Ishikawa (cell line): ENCODE data around the gene ABCB6.

Experiments
- CEBPB ChIP-seq: IDR thresholded peaks from 2 replicates; pipeline ENCODE4 v1.6.1; 2012
- CREB1 ChIP-seq: IDR thresholded peaks from 2 replicates; pipeline ENCODE4 v1.6.1; 2012; ENCODE audit warnings: low read depth
- EGR1 ChIP-seq: IDR thresholded peaks from 2 replicates; pipeline ENCODE4 v1.6.1; 2012
- EP300 ChIP-seq: IDR thresholded peaks from 2 replicates; pipeline ENCODE4 v1.6.1; 2012; ENCODE audit warnings: borderline replicate concordance
- FOXM1 ChIP-seq: IDR thresholded peaks from 2 replicates; pipeline ENCODE4 v1.6.1; 2012; ENCODE audit warnings: low read depth, borderline replicate concordance
- MAX ChIP-seq: IDR thresholded peaks from 2 replicates; pipeline ENCODE4 v1.6.1; 2012
- NFIC ChIP-seq: IDR thresholded peaks from 2 replicates; pipeline ENCODE4 v1.6.1; 2012
- RAD21 ChIP-seq: IDR thresholded peaks from 2 replicates; pipeline ENCODE4 v1.6.1; 2012; ENCODE audit warnings: low read depth
- REST ChIP-seq: IDR thresholded peaks from 2 replicates; pipeline ENCODE4 v1.6.1; 2012; ENCODE audit warnings: low read depth, mild to moderate bottlenecking
- TAF1 ChIP-seq: IDR thresholded peaks from 2 replicates; pipeline ENCODE4 v1.6.1; 2012; ENCODE audit warnings: low read depth, mild to moderate bottlenecking
- TCF12 ChIP-seq: IDR thresholded peaks from 2 replicates; pipeline ENCODE4 v1.6.1; 2012; ENCODE audit warnings: low read depth
- TEAD4 ChIP-seq: IDR thresholded peaks from 2 replicates; pipeline ENCODE4 v1.6.1; 2012
- USF1 ChIP-seq: IDR thresholded peaks from 2 replicates; pipeline ENCODE4 v1.6.1; 2012
- YY1 ChIP-seq: IDR thresholded peaks from 2 replicates; pipeline ENCODE4 v1.6.1; 2012; ENCODE audit warnings: low read depth
- ZBTB7A ChIP-seq: IDR thresholded peaks from 2 replicates; pipeline ENCODE4 v1.6.1; 2012; ENCODE audit warnings: low read depth

Gene ABCB6

GRCh38 chr2:219165058-219165911, 53.5 kb downstream of the ABCB6 start:
- no peak for TF ChIP-seq USF1
- no peak for TF ChIP-seq TAF1
- no peak for TF ChIP-seq REST
- TF ChIP-seq EGR1 = no peak
- TF ChIP-seq TCF12 = no peak
- no peak for TF ChIP-seq CEBPB
- no peak for TF ChIP-seq MAX
- no peak for TF ChIP-seq YY1
- TF ChIP-seq NFIC = no peak
- TF ChIP-seq ZBTB7A = no peak
- TF ChIP-seq FOXM1 = no peak
- no peak for TF ChIP-seq TEAD4
- no peak for TF ChIP-seq CREB1
- no peak for TF ChIP-seq EP300

GRCh38 chr2:219163156-219163555, 55.6 kb downstream of the ABCB6 start:
- no peak for TF ChIP-seq REST
- TF ChIP-seq USF1 = no peak
- no peak for TF ChIP-seq MAX
- no peak for TF ChIP-seq EP300
- TF ChIP-seq TEAD4 = no peak
- TF ChIP-seq EGR1 = no peak
- no peak for TF ChIP-seq TCF12
- no peak for TF ChIP-seq TAF1
- TF ChIP-seq FOXM1 = no peak
- no peak for TF ChIP-seq ZBTB7A
- no peak for TF ChIP-seq YY1
- no peak for TF ChIP-seq NFIC
- no peak for TF ChIP-seq RAD21
- no peak for TF ChIP-seq CEBPB
- TF ChIP-seq CREB1 = no peak

- no peak for TF ChIP-seq REST
- no peak for TF ChIP-seq USF1
- TF ChIP-seq TAF1 = no peak
- no peak for TF ChIP-seq MAX
- TF ChIP-seq CREB1 = no peak
- no peak for TF ChIP-seq NFIC
- TF ChIP-seq TEAD4 = no peak
- TF ChIP-seq RAD21 = no peak
- no peak for TF ChIP-seq CEBPB
Observed at GRCh38 chr2:219161097-219161496, 57.7 kb downstream of the ABCB6 start.
